SK-N-SH (cell line): Measurements from ENCODE around the gene RPL37A.
A peak's percentile ranks its signal among the peaks of the same experiment; 100 is the strongest.

Experiments
- CTCF ChIP-seq: fragments of 200-600 bp; sonication (generic); IDR thresholded peaks from 2 replicates; pipeline ENCODE4 v1.6.1; 2017; ENCODE audit warnings: antibody characterized with exemption, mild to moderate bottlenecking, moderate library complexity
- EP300 ChIP-seq, 2 experiments: IDR thresholded peaks; 2 replicates each; pipeline versions ENCODE4 v1.4.0 to v1.6.1; 2012; ENCODE audit warnings: borderline replicate concordance in 1 of 2, low read depth in 1 of 2, low read length in 1 of 2
- FOXM1 ChIP-seq: IDR thresholded peaks from 2 replicates; pipeline ENCODE4 v1.4.0; 2012; ENCODE audit warnings: low read depth, mild to moderate bottlenecking
- NFIC ChIP-seq: IDR thresholded peaks from 2 replicates; pipeline ENCODE4 v1.4.0; 2012; ENCODE audit warnings: borderline replicate concordance
- POLR2AphosphoS5 ChIP-seq: IDR thresholded peaks from 2 replicates; pipeline ENCODE4 v1.6.1; 2012; ENCODE audit warnings: low read depth, low read length
- RAD21 ChIP-seq: IDR thresholded peaks from 2 replicates; pipeline ENCODE4 v1.6.1; 2012; ENCODE audit warnings: mild to moderate bottlenecking, low read length
- RCOR1 ChIP-seq: fragments of 150-350 bp; IDR thresholded peaks from 2 replicates; pipeline ENCODE4 v1.6.1; 2017; ENCODE audit warnings: antibody characterized with exemption, low read length
- REST ChIP-seq: IDR thresholded peaks from 2 replicates; pipeline ENCODE4 v1.6.1; 2012; ENCODE audit warnings: mild to moderate bottlenecking, low read depth, low read length, moderate library complexity
- RXRA ChIP-seq: IDR thresholded peaks from 2 replicates; pipeline ENCODE4 v1.4.0; 2012; ENCODE audit warnings: low read depth, mild to moderate bottlenecking, borderline replicate concordance
- SMC3 ChIP-seq: IDR thresholded peaks from 2 replicates; pipeline ENCODE4 v1.6.1; 2012; ENCODE audit warnings: low read depth, low read length, improper control_type of control experiment
- TEAD4 ChIP-seq: IDR thresholded peaks from 2 replicates; pipeline ENCODE4 v1.4.0; 2012; ENCODE audit warnings: mild to moderate bottlenecking, borderline replicate concordance; ENCODE audit not compliant: insufficient read depth
- USF2 ChIP-seq: fragments of 150-350 bp; IDR thresholded peaks from 2 replicates; pipeline ENCODE4 v1.6.1; 2017; ENCODE audit warnings: antibody characterized with exemption, low read length, low read depth, borderline replicate concordance
- YY1 ChIP-seq: IDR thresholded peaks from 2 replicates; pipeline ENCODE4 v1.4.0; 2012; ENCODE audit warnings: low read depth, mild to moderate bottlenecking

- TF ChIP-seq TEAD4: no peak
- TF ChIP-seq USF2: no peak
- no peak for TF ChIP-seq POLR2AphosphoS5
- no peak for TF ChIP-seq FOXM1
- peak; percentile 93 for TF ChIP-seq CTCF
- no peak for TF ChIP-seq EP300 (IDR thresholded peaks at IDR 0.05; ENCODE audit: borderline replicate concordance in 1 of 2, low read depth in 1 of 2, low read length in 1 of 2)
- no peak for TF ChIP-seq RCOR1
- peak; percentile 91 for TF ChIP-seq SMC3
- no peak for TF ChIP-seq YY1
- peak; percentile 98 for TF ChIP-seq RAD21
- no peak for TF ChIP-seq NFIC
- no peak for TF ChIP-seq REST
- no peak for TF ChIP-seq RXRA
These were observed 18.2 kb downstream of the RPL37A start for GRCh38 chr2:216516730-216517350.
